HepG2 (cell line): ENCODE data around the gene THOC6. TPM values are rescaled to one million over a fixed set of nuclear protein-coding genes. Genes with fewer than 3 reads are reported as not detected.
A peak's percentile ranks its signal among the peaks of the same experiment; 100 is the strongest.

Experiments used
- AGO2 ChIP-seq: fragments of 200-400 bp; formaldehyde crosslinking; optimal IDR thresholded peaks from 2 replicates; pipeline ENCODE3; 2017; ENCODE audit warnings: mild to moderate bottlenecking, low read depth, low read length, moderate library complexity
- ATF7-NPFF ChIP-seq: sonication (generic); formaldehyde crosslinking; IDR thresholded peaks from 2 replicates; pipeline ENCODE4 v1.8.1; 2023; ENCODE audit warnings: mild to moderate bottlenecking, low read depth, missing genetic modification reagents, moderate library complexity
- CEBPG ChIP-seq: IDR thresholded peaks from 2 replicates; pipeline ENCODE4 v1.6.1; 2016
- GMEB1 ChIP-seq: sonication (generic); formaldehyde crosslinking; IDR thresholded peaks from 2 replicates; pipeline ENCODE4 v1.5.1; 2020; ENCODE audit warnings: missing genetic modification reagents, mild to moderate bottlenecking, borderline replicate concordance
- HIC2 ChIP-seq: sonication (generic); formaldehyde crosslinking; IDR thresholded peaks from 2 replicates; pipeline ENCODE4 v1.9.0; 2022; ENCODE audit warnings: low read depth, missing genetic modification reagents
- HMGXB4 ChIP-seq, 2 experiments: sonication (generic) in 1 of 2; formaldehyde crosslinking in 1 of 2; IDR thresholded peaks; 2 replicates each; pipeline versions ENCODE4 v1.4.0 to v1.6.1; 2018 to 2020; ENCODE audit warnings: missing genetic modification reagents in 2 of 2, borderline replicate concordance in 1 of 2, low read depth in 1 of 2, mild to moderate bottlenecking in 1 of 2, missing biosample characterization in 1 of 2
- HNF4A ChIP-seq: sonication (generic); formaldehyde crosslinking; IDR thresholded peaks from 2 replicates; pipeline ENCODE4 v1.4.0; 2020; ENCODE audit warnings: missing genetic modification reagents
- HNF4G ChIP-seq, 2 experiments: sonication (generic) in 1 of 2; formaldehyde crosslinking in 1 of 2; IDR thresholded peaks; 2 replicates each; pipeline versions ENCODE4 v1.4.0 to v1.6.1; 2011 to 2020; ENCODE audit warnings: borderline replicate concordance in 2 of 2, low read depth in 2 of 2, mild to moderate bottlenecking in 2 of 2, low read length in 1 of 2, missing genetic modification reagents in 1 of 2, moderate library complexity in 1 of 2
- HNRNPL ChIP-seq: fragments of 200-400 bp; formaldehyde crosslinking; IDR thresholded peaks from 2 replicates; pipeline ENCODE4 v1.6.1; 2017; ENCODE audit warnings: mild to moderate bottlenecking, low read depth, low read length
- JUND ChIP-seq: sonication (generic); formaldehyde crosslinking; IDR thresholded peaks from 2 replicates; pipeline ENCODE4 v1.8.0; 2022; ENCODE audit warnings: mild to moderate bottlenecking, missing genetic modification reagents
- MED13 ChIP-seq: sonication (generic); formaldehyde crosslinking; IDR thresholded peaks from 2 replicates; pipeline ENCODE4 v1.5.0; 2020; ENCODE audit warnings: missing genetic modification reagents
- MEIS2 ChIP-seq: sonication (generic); formaldehyde crosslinking; IDR thresholded peaks from 2 replicates; pipeline ENCODE4 v1.9.0; 2021; ENCODE audit warnings: mild to moderate bottlenecking, missing genetic modification reagents
- MTA1 ChIP-seq: sonication (generic); formaldehyde crosslinking; IDR thresholded peaks from 2 replicates; pipeline ENCODE4 v1.4.0; 2020; ENCODE audit warnings: missing genetic modification reagents, mild to moderate bottlenecking, borderline replicate concordance
- MTF1 ChIP-seq: sonication (generic); formaldehyde crosslinking; IDR thresholded peaks from 2 replicates; pipeline ENCODE4 v1.5.0; 2020; ENCODE audit warnings: missing genetic modification reagents
- PHF8 ChIP-seq: sonication (generic); formaldehyde crosslinking; IDR thresholded peaks from 2 replicates; pipeline ENCODE4 v1.5.0; 2020; ENCODE audit warnings: missing genetic modification reagents
- SKI ChIP-seq: fragments of 450-650 bp; IDR thresholded peaks from one replicate; pipeline ENCODE4 v1.6.1; 2018; ENCODE audit warnings: mild to moderate bottlenecking; ENCODE audit not compliant: partially characterized antibody
- TGIF2 ChIP-seq: IDR thresholded peaks from 2 replicates; pipeline ENCODE4 v1.6.1; 2016; ENCODE audit warnings: control low read depth, missing compliant biosample characterization
- ZNF160 ChIP-seq: sonication (generic); formaldehyde crosslinking; IDR thresholded peaks from 2 replicates; pipeline ENCODE4 v1.8.0; 2022; ENCODE audit warnings: mild to moderate bottlenecking, inconsistent platforms, missing genetic modification reagents
- ZNF20 ChIP-seq: sonication (generic); formaldehyde crosslinking; IDR thresholded peaks from 2 replicates; pipeline ENCODE4 v1.4.0; 2020; ENCODE audit warnings: mild to moderate bottlenecking, moderate library complexity, missing genetic modification reagents
- ZNF224 ChIP-seq: sonication (generic); formaldehyde crosslinking; IDR thresholded peaks from 2 replicates; pipeline ENCODE4 v1.5.0; 2020; ENCODE audit warnings: mild to moderate bottlenecking, missing genetic modification reagents
- ZNF335 ChIP-seq: sonication (generic); formaldehyde crosslinking; IDR thresholded peaks from 2 replicates; pipeline ENCODE4 v1.4.0; 2020; ENCODE audit warnings: missing genetic modification reagents
- ZNF501 ChIP-seq: sonication (generic); formaldehyde crosslinking; IDR thresholded peaks from 2 replicates; pipeline ENCODE4 v1.5.1; 2020; ENCODE audit warnings: mild to moderate bottlenecking, moderate library complexity, missing genetic modification reagents
- ZNF558 ChIP-seq: sonication (generic); formaldehyde crosslinking; IDR thresholded peaks from 2 replicates; pipeline ENCODE4 v1.9.0; 2022; ENCODE audit warnings: mild to moderate bottlenecking, missing genetic modification reagents, borderline replicate concordance
- ZSCAN31 ChIP-seq: sonication (generic); formaldehyde crosslinking; IDR thresholded peaks from 2 replicates; pipeline ENCODE4 v1.5.0; 2020; ENCODE audit warnings: low read depth, mild to moderate bottlenecking, missing genetic modification reagents
- polyA plus RNA-seq, 8 experiments: library from polyadenylated mRNA; depleted of rRNA in 3 of 8; stranded (reverse) in 7 of 8; unstranded in 1 of 8; fragments of >200 nt; fragmentation: Illumina TruSeq in 4 of 8; extraction: Trizol in 4 of 8; gene quantifications; 2 replicates each; pipeline versions ENCODE4 v1.2.1 to v1.2.3, GENCODE V29; 2011 to 2016; ENCODE audit warnings: low read depth in 4 of 8, missing spikeins in 1 of 8, mixed read lengths in 1 of 8; ENCODE audit not compliant: insufficient read depth in 1 of 8
- total RNA-seq, 5 experiments: library from RNA; depleted of rRNA; stranded (reverse); fragments of >200 nt; fragmentation: Illumina TruSeq; extraction: Trizol; gene quantifications; 2 replicates each; pipeline ENCODE4 v1.2.3, GENCODE V29; 2016; ENCODE audit warnings: low read depth in 1 of 5

THOC6 gene
- total and polyA plus RNA-seq, 2 of the 13 experiments (the other 11 are each of a cell fraction or from before 2014, with no cell fraction given), result 32.1 to 37.0 TPM

GRCh38 chr16:3065069-3065741 is 41.4 kb downstream of the THOC6 start, which contains the start of gene IL32 (continued):
- TF ChIP-seq HNF4A (CRISPR knock-in tag) (peak; percentile 97), ZNF501 (CRISPR knock-in tag) (peak; percentile 58; the same call in 1 of the 2 replicates), ZSCAN31 (CRISPR knock-in tag) (no peak; the same call in 1 of the 2 replicates), MTF1 (CRISPR knock-in tag) (no peak), GMEB1 (CRISPR knock-in tag) (peak; percentile 45; the same call in 1 of the 2 replicates), MEIS2 (CRISPR knock-in tag) (0 out of 2 replicates have a peak, but pooled peaks have one; percentile 33), AGO2 (no peak), MTA1 (CRISPR knock-in tag) (peak; percentile 66), ZNF335 (CRISPR knock-in tag) (peak; percentile 23; the same call in 1 of the 2 replicates), CEBPG (CRISPR knock-in tag) (peak; percentile 53; the same call in 1 of the 2 replicates), HNF4G (IDR thresholded peaks at IDR 0.05; ENCODE audit: borderline replicate concordance, low read depth, low read length) (peak; percentile 95), HNF4G (CRISPR knock-in tag; IDR thresholded peaks at IDR 0.05; ENCODE audit: borderline replicate concordance, low read depth) (peak; percentile 97), ZNF224 (CRISPR knock-in tag) (0 out of 2 replicates have a peak, but pooled peaks have one; percentile 32), ZNF160 (CRISPR knock-in tag) (no peak; the same call in 1 of the 2 replicates), TGIF2 (no peak), ZNF20 (CRISPR knock-in tag) (no peak), ZNF558 (CRISPR knock-in tag) (0 out of 2 replicates have a peak, but pooled peaks have one; percentile 39), ATF7-NPFF (CRISPR knock-in tag) (no peak), HMGXB4 (CRISPR knock-in tag; IDR thresholded peaks at IDR 0.05; ENCODE audit: borderline replicate concordance in 1 of 2, low read depth in 1 of 2) (peak in 1 of 2 experiments; percentile 60; a peak in 2 of 4 replicates), SKI (no peak), HIC2 (CRISPR knock-in tag) (no peak), MED13 (CRISPR knock-in tag) (0 out of 2 replicates have a peak, but pooled peaks have one; percentile 22), HNRNPL (no peak), JUND (CRISPR knock-in tag) (peak; percentile 95), PHF8 (CRISPR knock-in tag) (peak; percentile 53; the same call in 1 of the 2 replicates)
